GM19468 (cell line): ENCODE results near the gene WHAMM.
"Not testable (repeated sequence)": the region's sequence is repeated elsewhere in the genome, so short reads cannot be mapped to it uniquely, and the experiment has no call there.

Source experiments
- ATAC-seq: cut with Tn5 transposase; IDR thresholded peaks from one replicate; pipeline ENCODE4 v1.9.1; 2021; ENCODE audit warnings: mild to moderate bottlenecking, moderate library complexity, moderate number of reproducible peaks; ENCODE audit not compliant: unreplicated experiment; ENCODE audit errors: extremely low read depth

The WHAMM gene

GRCh38 chr15:82802497-82802896 is 6.9 kb upstream of the WHAMM start:
- ATAC-seq, result no peak

- no peak for ATAC-seq
Observed at GRCh38 chr15:82803793-82804574, 5.4 kb upstream of the WHAMM start.

- ATAC-seq, result no peak
Observed at GRCh38 chr15:82804575-82804949, 4.9 kb upstream of the WHAMM start.

GRCh38 chr15:82805994-82806406 is 3.4 kb upstream of the WHAMM start, which contains the start of gene FSD2:
TSS of gene FSD2 (minus strand) at chr15:82806069. CDS start at chr15:82787390, 18,679 bp downstream.
- ATAC-seq, result peak; percentile 37

- no peak for ATAC-seq
Observed at GRCh38 chr15:82807920-82808633, 1.4 kb upstream of the WHAMM start.

GRCh38 chr15:82808634-82809041 is 790 bp upstream of the WHAMM start:
- ATAC-seq, result no peak

- peak; percentile 2 for ATAC-seq
Observed at GRCh38 chr15:82810061-82810889, 847 bp downstream of the WHAMM start.

GRCh38 chr15:82810890-82811426 is 1.5 kb downstream of the WHAMM start:
- ATAC-seq, result no peak

- ATAC-seq, result no peak
Observed at GRCh38 chr15:82812994-82813393, 3.6 kb downstream of the WHAMM start.

GRCh38 chr15:82820128-82820527 is 10.7 kb downstream of the WHAMM start:
- no peak for ATAC-seq

- ATAC-seq, result not testable (repeated sequence)
Observed at GRCh38 chr15:82821396-82821795, 12.0 kb downstream of the WHAMM start.

- ATAC-seq, result not testable (repeated sequence)
Observed at GRCh38 chr15:82821851-82822250, 12.4 kb downstream of the WHAMM start.

- no peak for ATAC-seq
Observed at GRCh38 chr15:82823049-82823448, 13.6 kb downstream of the WHAMM start.

GRCh38 chr15:82828075-82828474 is 18.6 kb downstream of the WHAMM start:
- ATAC-seq, result no peak

- no peak for ATAC-seq
Observed at GRCh38 chr15:82829234-82829633, 19.8 kb downstream of the WHAMM start.

- no peak for ATAC-seq
Observed at GRCh38 chr15:82830427-82831173, 21.2 kb downstream of the WHAMM start.

GRCh38 chr15:82831894-82832600 is 22.6 kb downstream of the WHAMM start:
- ATAC-seq, result no peak

- ATAC-seq, result peak; percentile 50
Observed at GRCh38 chr15:82832601-82833361, 23.4 kb downstream of the WHAMM start.
